HL-60 (cell line): Measurements from ENCODE around the gene CLEC11A.

Source experiments
- DNase-seq, 2 experiments: peaks; one replicate each; pipeline ENCODE4 v3.0.0-alpha.2; 2010 to 2020; ENCODE audit warnings: low read depth in 1 of 2, low spot score in 1 of 2
- H3K27ac ChIP-seq: fragments of 250-450 bp; sonication (Bioruptor Pico); replicated peaks from 2 replicates; pipeline ENCODE4 v1.5.1; 2020; ENCODE audit warnings: mild to moderate bottlenecking, moderate library complexity
- H3K27me3 ChIP-seq: fragments of 250-450 bp; sonication (Bioruptor Pico); 2 replicates; pipeline ENCODE4 v1.5.1; 2021; ENCODE audit warnings: mild to moderate bottlenecking, moderate library complexity; ENCODE audit not compliant: insufficient read depth, poor library complexity, severe bottlenecking
- H3K4me3 ChIP-seq: replicated peaks from 2 replicates; pipeline ENCODE4 v1.5.1; 2011; ENCODE audit warnings: mild to moderate bottlenecking, control low read depth, low read length; ENCODE audit not compliant: insufficient read depth
- GABPA ChIP-seq: IDR thresholded peaks from 2 replicates; pipeline ENCODE4 v1.6.1; 2012; ENCODE audit warnings: low read depth
- POLR2AphosphoS5 ChIP-seq: IDR thresholded peaks from 2 replicates; pipeline ENCODE4 v1.6.1; 2012; ENCODE audit warnings: low read depth
- SPI1 ChIP-seq: IDR thresholded peaks from 2 replicates; pipeline ENCODE4 v1.6.1; 2012; ENCODE audit warnings: low read depth, mild to moderate bottlenecking, borderline replicate concordance
- TF ChIP-seq, protein P1 (sequence below): IDR thresholded peaks from one replicate; pipeline ENCODE4 v1.5.1; 2011; ENCODE audit warnings: low read length, control low read depth, inconsistent platforms; ENCODE audit not compliant: insufficient read depth
- TF ChIP-seq, protein P2 (sequence below): IDR thresholded peaks from 2 replicates; pipeline ENCODE4 v1.6.1; 2012; ENCODE audit warnings: low read depth; ENCODE audit not compliant: insufficient replicate concordance

Gene CLEC11A

DNA sequence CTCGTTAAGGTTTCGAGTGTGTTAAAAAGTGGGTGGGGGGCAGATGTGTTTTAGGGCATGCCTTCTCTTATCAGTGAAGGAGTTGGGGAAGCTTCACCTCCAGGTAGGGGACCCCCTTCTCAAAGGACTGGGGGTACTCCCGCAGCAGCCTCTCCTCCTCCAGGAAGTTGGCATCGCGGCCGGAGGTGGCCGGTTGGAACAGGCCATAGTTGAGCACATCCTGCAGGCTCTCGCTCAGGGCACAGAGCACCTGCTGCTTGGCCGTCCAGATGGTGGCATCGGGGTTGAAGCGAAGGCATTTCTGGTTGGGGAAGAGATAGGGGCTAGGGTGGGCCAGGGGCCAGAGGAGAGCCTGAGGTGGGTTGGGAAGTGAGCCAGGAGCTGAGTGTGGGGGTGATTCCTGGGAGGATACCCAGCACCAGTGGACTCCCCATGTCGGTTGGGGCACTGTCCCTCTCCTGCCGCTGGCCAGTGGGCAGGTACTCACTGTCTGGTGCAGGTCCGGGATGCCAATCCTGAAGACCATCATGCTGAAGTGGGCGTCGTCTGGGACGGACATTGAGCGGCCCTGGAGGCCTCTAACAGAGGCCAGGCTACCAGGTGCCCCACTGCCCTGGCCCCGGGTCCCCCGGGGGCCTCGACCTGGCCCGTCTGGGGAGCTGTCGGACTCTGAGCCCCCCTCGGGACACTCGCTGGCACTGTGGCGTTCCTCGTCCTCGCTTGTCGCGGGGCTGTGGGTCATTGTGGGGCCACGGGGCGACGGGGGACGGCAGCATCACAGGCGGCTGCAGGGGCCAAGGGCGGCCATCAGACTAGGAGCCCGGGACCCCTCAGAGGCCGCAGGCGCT, 6.8 kb upstream of the CLEC11A start:
- no peak for TF ChIP-seq POLR2AphosphoS5
- Histone ChIP-seq H3K27me3 (peaks cover 15% of the 10 kb centered on the region), H3K27ac (no peak overlapping the region), H3K4me3 (no peak overlapping the region)
- no peak for DNase-seq

DNA sequence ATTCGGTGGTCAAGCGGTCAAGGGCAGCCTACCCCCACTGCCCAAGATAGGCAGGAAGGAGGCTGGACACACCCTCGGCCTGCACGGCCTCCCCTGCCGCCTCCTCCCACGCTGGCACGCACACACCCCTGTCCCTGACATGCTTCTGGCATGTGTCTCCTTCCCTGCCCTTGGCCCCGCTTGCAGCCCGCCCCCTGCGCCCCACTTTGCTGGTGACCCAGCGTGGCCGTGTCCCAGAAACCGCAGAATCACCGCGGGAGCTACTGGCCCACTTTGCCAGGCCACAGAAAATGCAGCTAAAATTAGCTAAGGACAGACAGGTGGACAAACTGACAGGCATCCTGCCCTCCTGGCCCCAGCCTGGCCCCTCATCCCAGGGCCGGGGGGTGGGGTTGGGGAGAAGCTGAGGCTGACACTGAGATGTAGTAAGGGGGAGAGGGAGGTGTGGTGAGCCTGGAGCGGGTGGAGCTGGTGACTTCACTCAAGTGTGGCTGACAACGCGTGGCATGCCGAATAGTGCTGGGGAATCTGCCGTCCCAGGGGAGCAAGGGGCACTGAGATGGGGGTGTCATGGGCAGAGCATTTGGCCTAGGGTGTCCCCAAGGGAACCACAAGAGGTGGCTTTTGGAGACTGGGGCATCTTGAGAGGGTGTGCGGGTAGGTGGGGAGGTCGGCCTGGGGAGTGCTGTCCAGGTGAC, 6.0 kb upstream of the CLEC11A start:
- H3K27ac ChIP-seq = no peak overlapping the region
- H3K4me3 ChIP-seq = no peak overlapping the region
- TF ChIP-seq SPI1 = no peak
- TF ChIP-seq, protein P1, sequence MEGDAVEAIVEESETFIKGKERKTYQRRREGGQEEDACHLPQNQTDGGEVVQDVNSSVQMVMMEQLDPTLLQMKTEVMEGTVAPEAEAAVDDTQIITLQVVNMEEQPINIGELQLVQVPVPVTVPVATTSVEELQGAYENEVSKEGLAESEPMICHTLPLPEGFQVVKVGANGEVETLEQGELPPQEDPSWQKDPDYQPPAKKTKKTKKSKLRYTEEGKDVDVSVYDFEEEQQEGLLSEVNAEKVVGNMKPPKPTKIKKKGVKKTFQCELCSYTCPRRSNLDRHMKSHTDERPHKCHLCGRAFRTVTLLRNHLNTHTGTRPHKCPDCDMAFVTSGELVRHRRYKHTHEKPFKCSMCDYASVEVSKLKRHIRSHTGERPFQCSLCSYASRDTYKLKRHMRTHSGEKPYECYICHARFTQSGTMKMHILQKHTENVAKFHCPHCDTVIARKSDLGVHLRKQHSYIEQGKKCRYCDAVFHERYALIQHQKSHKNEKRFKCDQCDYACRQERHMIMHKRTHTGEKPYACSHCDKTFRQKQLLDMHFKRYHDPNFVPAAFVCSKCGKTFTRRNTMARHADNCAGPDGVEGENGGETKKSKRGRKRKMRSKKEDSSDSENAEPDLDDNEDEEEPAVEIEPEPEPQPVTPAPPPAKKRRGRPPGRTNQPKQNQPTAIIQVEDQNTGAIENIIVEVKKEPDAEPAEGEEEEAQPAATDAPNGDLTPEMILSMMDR = no peak
- no peak for TF ChIP-seq GABPA
- TF ChIP-seq POLR2AphosphoS5 = no peak
- TF ChIP-seq, protein P2, sequence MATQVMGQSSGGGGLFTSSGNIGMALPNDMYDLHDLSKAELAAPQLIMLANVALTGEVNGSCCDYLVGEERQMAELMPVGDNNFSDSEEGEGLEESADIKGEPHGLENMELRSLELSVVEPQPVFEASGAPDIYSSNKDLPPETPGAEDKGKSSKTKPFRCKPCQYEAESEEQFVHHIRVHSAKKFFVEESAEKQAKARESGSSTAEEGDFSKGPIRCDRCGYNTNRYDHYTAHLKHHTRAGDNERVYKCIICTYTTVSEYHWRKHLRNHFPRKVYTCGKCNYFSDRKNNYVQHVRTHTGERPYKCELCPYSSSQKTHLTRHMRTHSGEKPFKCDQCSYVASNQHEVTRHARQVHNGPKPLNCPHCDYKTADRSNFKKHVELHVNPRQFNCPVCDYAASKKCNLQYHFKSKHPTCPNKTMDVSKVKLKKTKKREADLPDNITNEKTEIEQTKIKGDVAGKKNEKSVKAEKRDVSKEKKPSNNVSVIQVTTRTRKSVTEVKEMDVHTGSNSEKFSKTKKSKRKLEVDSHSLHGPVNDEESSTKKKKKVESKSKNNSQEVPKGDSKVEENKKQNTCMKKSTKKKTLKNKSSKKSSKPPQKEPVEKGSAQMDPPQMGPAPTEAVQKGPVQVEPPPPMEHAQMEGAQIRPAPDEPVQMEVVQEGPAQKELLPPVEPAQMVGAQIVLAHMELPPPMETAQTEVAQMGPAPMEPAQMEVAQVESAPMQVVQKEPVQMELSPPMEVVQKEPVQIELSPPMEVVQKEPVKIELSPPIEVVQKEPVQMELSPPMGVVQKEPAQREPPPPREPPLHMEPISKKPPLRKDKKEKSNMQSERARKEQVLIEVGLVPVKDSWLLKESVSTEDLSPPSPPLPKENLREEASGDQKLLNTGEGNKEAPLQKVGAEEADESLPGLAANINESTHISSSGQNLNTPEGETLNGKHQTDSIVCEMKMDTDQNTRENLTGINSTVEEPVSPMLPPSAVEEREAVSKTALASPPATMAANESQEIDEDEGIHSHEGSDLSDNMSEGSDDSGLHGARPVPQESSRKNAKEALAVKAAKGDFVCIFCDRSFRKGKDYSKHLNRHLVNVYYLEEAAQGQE = no peak
- DNase-seq = no peak
- peaks cover 17% of the 10 kb centered on the region for H3K27me3 ChIP-seq

DNA sequence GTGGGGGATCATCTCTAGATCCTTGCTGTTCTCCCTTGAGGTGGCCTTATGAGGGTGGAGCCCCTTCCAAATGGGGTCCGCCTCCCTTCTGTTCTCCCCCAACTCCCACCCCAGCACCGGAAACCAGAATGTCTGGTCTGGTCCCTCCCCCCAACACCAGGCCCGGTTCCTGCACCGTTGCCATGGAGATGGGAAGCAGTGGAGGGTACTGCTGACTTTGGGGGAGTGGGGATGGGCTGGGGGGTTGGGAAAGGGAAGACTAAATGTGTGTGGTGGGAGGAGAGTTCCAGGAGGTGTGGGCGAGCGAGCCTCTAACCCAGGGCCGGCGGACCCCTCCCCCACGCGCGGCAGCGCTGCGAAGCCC, 5.3 kb upstream of the CLEC11A start:
- Histone ChIP-seq H3K27me3 (peaks cover 20% of the 10 kb centered on the region), H3K27ac (no peak overlapping the region), H3K4me3 (no peak overlapping the region; the same call in 1 of the 2 replicates)
- no peak for DNase-seq
- TF ChIP-seq, protein P2 = no peak
- TF ChIP-seq SPI1 (no peak), POLR2AphosphoS5 (no peak), GABPA (no peak)
- TF ChIP-seq, protein P1 = no peak

DNA sequence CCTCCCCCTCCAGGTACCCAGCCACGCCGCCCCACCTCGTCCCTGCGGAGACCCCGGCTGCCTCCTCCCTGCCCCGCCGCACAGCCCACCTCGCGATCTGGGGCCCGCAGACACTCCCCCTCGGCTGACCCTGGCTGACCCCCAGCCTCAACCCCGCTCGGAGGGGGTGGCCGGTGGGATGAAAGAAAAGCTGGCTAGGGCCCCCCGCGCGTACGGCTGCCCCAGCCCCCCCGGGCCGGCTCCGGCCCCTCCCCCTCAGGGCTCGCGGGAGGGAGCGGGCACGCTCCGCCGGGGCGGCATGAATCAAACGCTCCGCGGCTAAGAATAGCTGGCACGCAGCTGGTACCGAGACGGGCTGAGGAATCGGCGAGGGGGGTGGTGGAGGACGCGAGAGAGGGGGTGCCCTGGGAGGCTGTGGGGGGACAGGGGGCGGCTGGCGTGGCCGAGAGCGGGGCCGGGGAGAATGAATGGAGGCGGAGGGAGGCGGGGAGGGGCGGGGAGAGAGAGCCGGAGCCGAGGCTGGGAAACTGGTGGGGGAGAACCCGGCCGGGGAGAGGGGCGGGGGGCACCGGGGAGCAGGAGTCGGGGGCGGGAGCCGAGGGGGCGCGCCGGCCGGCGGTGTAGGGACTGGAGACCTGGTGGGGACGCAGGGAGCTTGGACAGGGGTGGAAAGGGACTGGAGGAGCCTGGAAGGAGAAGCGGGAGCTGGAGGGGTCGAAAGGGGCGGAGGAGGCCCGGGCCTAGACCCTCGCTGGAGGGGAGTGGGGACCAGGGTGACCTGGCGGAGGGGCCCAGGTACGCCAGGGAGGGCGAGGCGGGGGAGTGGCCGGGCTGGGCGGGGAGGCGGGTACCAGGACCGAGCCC, 4.7 kb upstream of the CLEC11A start:
- Histone ChIP-seq H3K27me3 (peaks cover 25% of the 10 kb centered on the region), H3K4me3 (peak overlapping the region; percentile 39), H3K27ac (no peak overlapping the region)
- DNase-seq = no peak
- no peak for TF ChIP-seq GABPA
- TF ChIP-seq SPI1 = no peak
- TF ChIP-seq, protein P2 = no peak
- TF ChIP-seq, protein P1 = no peak
- TF ChIP-seq POLR2AphosphoS5 = no peak
